Activated T-cell treated with anti-CD3 and anti-CD28 coated beads for 1 hour (primary cell): ENCODE measurements around the gene OPRM1.
"Not testable (repeated sequence)": the region's sequence is repeated elsewhere in the genome, so short reads cannot be mapped to it uniquely, and the experiment has no call there.

Experiments
- DNase-seq: peaks from one replicate; pipeline ENCODE4 v3.0.0-alpha.2; 2020; ENCODE audit warnings: low read depth

Gene OPRM1

GRCh38 chr6:154143753-154144152 is 104.7 kb downstream of the OPRM1 start:
- DNase-seq, result no peak

DNA sequence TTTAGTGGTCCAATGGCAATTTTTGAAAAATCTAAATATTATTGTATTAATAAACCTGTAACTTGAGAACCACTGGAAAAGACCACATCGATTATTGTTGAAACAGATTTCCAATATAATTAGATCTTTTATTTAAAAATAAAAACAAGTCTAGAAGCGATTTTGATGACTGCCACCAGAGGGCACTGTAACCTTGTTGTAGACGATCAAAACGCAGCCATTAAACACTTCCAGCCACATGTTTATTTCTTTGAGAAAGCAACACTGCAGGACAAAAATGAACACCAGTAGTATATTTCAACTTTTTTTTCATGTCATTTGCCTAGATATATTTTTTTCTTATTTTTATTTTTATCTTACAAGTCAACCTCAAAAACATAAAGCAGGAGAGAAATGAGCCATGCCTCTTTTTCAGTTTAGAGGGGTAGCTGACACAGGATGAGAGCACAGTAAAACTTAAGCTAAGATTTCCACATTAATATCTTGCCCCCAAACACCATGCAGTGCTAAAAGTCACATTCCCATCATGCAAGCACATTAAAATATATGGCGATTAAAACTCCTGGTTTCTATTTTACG is 115.4 kb downstream of the OPRM1 start:
- peak; percentile 62 for DNase-seq

DNA sequence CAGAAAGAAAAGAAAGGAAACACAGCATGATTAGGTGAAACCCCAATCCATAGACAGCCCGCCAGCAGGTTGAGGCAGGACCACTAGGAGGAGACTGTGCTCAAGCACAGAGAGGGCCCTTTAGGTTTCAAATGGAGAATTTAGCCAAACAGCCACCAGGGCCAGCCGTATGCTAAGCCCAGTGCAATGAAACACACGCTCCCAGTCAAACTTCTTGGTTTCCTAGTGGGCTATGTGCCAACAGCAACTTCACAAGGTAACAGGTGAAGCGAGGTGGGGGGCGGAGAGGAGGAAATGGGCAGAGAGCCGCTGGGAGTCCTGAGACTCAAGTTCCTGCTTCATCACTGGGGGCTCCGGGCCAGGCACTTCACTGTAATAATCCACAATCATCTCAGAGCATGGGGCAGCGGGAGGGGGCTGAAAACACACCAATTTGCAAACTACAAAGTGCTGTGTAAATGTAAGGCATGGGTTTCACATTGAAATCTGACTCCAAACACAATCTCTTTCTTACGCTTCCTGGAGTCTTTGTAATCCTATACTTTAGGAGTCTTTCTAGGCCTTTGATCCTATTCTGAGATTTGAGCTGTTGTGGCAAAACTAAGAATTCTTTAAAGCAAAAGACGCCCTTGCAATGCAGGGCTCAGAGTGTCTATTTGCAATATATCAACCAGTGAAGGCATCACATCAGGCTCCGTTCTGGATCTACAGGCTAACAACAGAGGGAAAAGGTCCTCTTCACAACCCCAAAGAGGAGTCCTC is 117.3 kb downstream of the OPRM1 start:
- DNase-seq, result peak; percentile 42

GRCh38 chr6:154157082-154157481 is 118.0 kb downstream of the OPRM1 start:
- DNase-seq, result no peak

- no peak for DNase-seq
Observed at GRCh38 chr6:154157706-154158105, 118.7 kb downstream of the OPRM1 start.

- no peak for DNase-seq
Observed at GRCh38 chr6:154159126-154159525, 120.1 kb downstream of the OPRM1 start.

- DNase-seq, result no peak
Observed at GRCh38 chr6:154161689-154162088, 122.6 kb downstream of the OPRM1 start.

DNA sequence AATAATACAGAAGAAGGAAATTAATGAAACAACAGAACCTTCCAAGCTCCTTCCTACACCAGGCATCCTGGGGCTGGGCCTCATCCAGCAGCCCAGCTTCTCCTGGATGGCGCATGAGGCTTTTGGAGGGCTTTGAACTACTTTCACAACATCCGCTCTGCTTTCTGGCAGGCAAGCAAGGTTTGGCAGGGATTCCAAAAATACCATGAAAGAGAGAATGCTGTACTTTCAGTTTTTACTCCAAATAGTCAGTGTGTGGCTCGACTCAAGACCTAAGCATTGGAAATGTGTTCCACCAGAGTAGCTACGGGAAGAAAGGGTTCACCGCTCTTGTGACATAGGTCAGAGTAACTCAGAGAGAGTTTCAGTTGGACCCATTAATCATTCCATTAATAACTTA is 125.4 kb downstream of the OPRM1 start:
- no peak for DNase-seq

- no peak for DNase-seq
Observed at GRCh38 chr6:154165478-154165877, 126.4 kb downstream of the OPRM1 start.

- DNase-seq, result no peak
Observed at GRCh38 chr6:154166140-154166539, 127.1 kb downstream of the OPRM1 start.

DNA sequence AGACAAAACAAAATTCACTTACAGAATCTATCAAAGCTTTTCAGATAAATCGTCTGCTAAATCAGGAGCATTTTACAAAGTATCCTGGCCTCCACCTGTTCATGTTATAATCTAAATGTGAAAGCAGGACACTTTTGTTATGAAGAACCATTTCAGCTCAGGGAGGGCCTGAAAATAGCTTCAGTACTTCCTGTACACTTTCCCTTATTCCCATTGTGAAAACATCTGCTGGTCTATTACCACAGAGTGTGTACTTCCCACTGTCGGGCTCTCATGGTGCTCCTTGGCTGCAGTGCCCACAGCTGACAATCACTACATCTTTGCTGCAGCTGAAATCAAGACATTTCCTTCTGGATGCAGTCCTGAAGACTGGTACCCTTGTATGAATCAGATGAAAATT is 128.1 kb downstream of the OPRM1 start:
- no peak for DNase-seq

GRCh38 chr6:154169193-154169847 is 130.3 kb downstream of the OPRM1 start:
- no peak for DNase-seq

DNA sequence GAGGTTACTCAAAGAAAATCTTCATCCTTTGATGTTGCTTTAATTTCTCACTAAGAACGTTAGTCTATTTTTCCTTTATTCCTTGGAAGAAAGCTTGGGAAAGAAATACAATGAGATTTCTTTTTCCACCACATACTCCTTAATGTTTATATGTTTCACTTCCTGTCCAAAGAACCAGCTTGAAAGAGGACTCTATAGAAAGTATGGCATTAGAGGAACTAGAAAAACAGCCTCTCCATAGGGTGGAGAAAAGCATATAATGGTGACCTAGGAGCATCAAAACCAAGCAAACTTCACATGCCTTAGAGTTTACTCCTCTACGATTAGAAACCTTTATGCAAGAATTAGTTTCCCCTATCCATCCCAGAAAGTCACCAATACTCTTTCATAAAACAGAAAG is 131.1 kb downstream of the OPRM1 start:
- DNase-seq, result no peak

- not testable (repeated sequence) for DNase-seq
Observed at GRCh38 chr6:154172393-154172792, 133.4 kb downstream of the OPRM1 start.

DNA sequence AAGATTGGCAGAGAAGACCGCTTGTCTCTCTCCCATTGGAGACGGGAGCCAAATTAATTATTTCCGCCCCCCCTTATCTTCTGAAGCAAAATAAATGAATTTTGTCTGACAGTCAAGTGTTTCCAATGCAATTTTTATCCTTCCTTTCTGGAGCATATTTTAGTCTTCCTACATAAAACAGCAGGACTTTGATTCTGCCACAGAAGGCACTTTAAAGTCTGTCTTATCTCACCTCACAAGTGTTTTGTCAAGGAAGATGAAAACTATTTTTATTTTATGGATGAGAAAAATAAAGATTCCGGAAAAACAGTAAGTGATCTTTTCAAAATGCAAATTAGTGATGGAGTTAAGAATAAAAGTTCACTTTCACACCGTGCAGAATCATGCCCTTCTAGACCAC is 140.4 kb downstream of the OPRM1 start:
- no peak for DNase-seq

DNA sequence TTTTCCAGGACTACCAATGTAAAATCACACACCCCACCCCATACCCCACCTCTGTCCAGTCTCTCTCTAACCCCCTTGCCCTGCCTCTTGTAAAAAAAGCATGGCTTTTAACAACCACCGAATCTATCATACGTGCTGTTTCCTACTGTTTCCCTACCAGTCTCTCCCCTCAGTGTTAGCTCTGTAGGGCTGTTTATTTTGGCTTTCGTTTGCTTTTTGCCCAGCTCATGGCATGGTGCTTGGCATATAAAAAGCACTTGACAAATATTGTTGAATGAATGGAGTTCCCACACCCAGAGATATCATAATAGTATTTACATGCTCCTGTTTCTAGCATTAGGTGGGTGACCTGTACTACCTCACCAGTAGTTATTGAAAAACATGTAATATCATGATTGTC is 148.2 kb downstream of the OPRM1 start:
- DNase-seq, result no peak

DNA sequence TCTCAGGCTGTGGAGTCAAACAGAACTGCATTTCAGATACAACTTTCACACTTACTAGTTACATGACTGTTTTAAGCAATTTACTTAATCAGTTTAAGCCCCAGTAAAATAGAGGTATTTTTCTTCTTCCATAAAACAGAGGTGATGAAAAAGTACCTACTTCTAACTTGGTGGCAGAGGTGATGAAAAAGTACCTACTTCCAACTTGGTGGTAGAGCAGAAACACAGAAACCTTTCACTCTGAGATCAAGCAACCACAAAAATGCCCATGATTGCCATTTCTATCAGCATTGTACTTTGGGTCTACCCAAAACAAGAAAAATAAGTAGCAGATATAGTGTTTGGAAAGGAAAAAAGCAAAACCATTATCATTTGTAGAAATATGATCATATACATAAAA is 148.7 kb downstream of the OPRM1 start:
- DNase-seq, result no peak

DNA sequence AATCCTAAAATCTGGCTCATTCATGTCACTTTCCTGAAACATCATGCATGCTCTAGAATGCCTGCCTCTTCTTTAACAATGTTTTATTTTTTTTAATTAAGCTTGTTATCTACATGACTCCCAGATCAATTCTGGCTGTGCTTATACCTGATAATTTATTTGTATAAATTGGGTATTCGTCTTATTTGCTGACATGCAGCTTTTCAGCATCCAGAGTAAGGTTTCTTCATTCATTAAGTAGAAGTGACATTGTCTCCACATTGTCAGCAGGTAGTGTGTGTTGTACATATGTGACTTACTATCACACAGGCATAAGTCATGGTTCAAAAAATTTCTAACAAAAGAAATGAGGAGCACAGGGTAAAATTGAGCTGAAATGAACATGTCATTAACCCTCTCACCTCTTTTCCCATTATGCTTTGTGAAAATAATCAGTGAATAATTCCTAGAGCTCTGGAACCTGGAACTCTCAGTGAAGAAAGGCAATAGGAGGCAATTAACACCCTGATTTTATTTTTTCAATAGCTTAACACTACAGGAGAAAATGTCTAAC is 157.4 kb downstream of the OPRM1 start:
- no peak for DNase-seq

GRCh38 chr6:154197196-154197860 is 158.3 kb downstream of the OPRM1 start:
- DNase-seq, result no peak

- DNase-seq, result not testable (repeated sequence)
Observed at GRCh38 chr6:154201688-154202087, 162.6 kb downstream of the OPRM1 start.

DNA sequence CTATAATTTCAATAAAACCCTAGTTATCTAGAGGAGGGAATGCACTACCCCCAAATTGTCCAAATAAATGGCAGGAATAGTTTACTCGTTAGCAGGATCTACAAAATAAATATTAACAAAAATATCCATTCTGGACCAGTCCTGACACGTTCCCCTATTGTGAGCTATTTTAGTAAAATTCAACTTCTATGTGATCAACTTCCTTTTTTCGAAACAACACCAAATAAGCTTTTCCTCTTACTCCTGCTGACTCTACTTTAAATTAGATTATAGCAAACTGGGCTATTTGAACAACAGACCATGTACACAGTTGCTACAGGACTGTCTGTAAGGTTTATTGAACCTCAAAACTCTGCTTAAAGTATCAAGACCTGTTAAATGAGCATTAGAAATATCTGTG is 163.3 kb downstream of the OPRM1 start:
- no peak for DNase-seq

DNA sequence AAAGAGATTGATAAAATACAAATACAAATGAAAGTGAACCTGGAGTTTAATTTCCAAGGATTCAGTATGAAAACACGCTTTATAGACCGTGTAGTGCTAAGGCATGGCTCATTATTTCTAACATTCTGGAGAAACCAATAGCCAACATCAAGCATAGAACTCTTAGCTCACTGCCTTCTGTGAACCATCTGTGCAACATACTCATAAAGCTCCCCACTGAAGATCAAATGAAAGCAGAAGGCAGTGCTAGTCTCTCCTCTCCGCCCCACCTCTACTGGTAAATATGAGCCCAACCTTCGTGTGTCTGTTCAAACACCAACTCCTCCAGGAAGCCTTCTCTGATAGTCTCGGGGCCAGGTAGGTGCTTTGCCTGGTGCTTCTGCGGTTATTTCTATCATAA is 163.9 kb downstream of the OPRM1 start:
- DNase-seq, result no peak

- no peak for DNase-seq
Observed at GRCh38 chr6:154206141-154206540, 167.1 kb downstream of the OPRM1 start.
